Activated CD4-positive, CD25-positive, alpha-beta regulatory T cell (primary cell): ENCODE results near the gene TGM1.
"Not testable (repeated sequence)": the region's sequence is repeated elsewhere in the genome, so short reads cannot be mapped to it uniquely, and the experiment has no call there.

Source experiments
- DNase-seq, 4 experiments: peaks; one replicate each; lab custom pipeline; 2025; lab: John Stamatoyannopoulos, UW

The TGM1 gene

DNA sequence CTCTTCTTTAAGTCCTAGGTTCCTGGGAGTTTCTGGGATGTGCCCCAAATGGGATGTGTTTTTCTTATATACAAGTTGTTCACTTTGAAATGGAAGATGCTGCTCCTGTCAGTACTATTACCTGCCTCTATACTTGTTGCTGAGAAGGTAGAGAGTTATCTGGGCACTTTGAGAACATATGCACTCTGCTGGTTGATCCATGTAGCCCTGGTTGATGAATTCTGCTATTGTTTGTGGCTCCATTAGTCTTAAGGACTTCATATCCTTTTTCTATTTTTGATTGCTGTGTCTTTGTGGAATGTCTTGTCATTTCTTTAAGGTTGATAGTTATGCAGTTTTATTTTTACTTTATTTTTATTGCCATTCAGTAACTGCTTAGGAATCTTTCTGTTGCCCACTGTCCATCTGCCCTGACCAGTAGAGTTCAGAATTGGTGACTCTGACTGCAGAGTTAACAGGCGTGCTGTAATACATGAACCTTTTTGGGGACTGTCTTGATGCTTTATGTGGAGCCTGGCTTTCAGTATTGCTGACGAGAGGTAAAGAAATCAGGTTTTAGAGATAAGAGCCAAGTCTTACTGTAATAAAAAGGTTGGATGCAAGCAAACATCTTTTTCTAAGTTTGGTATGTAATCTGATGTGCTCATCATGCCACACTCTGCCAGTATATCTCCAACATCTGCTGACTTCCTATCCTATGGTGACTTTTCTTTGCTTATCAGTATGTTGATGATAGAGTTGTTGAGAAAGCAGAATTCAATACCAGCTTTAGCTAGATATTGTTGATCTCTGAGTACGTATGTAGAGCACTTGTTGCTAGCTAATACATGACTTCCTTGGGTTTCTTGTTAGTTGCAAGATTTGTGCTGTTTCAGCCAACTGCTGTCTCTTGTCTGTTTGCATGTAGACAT, 28.6 kb downstream of the TGM1 start:
- no peak for DNase-seq

DNA sequence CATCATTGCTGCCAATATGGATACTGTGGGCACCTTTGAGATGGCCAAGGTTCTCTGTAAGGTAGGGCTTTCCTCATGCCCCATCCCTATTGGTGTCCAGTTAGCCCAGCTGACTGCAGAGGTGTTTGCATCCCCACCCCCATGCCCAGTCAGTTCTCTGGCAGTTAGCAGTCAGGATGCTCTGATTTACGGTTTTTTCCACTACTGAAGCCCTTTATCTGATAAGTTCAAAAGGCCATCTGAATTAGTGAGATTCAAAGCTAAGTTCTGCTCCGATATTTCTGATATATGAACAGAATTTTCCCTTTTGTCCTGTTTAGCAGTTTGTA, 29.5 kb downstream of the TGM1 start:
- no peak for DNase-seq

DNA sequence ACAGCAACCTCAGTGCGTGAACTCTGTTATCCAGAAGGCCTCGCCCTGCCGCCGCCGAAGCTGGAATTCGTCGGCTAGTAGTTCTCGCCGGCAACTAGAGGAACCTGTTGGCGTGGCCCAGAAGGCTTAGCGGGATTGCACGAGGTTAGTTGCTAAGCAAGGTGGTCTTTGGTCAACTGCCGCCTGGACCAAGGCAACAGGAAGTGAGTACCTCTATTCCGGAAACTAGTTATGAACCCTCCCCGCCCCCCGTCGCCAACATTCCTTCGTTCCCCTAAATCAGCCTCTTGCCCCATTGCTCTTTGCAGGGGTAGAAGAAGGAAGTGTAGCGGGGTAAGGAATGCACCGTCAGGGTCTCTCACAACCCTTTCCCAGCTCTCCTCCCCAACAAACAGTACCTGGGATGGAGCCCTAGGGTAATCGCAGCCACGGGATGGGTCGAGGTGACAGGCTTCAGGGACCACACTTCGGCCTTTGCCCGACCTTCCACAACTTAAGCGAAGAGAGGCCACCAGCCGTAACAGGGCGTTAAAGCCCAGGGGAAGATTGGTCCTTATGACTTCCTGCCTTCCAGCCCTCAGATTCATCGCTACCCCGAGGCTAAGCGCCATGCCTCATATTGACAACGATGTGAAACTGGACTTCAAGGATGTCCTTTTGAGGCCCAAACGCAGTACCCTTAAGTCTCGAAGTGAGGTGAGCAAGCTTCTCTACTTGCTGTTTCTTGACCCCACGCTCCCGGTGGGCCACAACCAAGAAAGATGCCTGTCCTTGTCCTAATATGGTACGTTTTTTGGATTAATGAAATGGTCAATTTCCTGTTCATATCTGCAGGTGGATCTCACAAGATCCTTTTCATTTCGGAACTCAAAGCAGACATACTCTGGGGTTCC, 30.1 kb downstream of the TGM1 start, which contains the start of gene GMPR2:
TSS of gene GMPR2 (plus strand) at position 285 of the 893 bp plus-strand sequence. CDS start at position 610, 325 bp downstream.
- DNase-seq = no peak

DNA sequence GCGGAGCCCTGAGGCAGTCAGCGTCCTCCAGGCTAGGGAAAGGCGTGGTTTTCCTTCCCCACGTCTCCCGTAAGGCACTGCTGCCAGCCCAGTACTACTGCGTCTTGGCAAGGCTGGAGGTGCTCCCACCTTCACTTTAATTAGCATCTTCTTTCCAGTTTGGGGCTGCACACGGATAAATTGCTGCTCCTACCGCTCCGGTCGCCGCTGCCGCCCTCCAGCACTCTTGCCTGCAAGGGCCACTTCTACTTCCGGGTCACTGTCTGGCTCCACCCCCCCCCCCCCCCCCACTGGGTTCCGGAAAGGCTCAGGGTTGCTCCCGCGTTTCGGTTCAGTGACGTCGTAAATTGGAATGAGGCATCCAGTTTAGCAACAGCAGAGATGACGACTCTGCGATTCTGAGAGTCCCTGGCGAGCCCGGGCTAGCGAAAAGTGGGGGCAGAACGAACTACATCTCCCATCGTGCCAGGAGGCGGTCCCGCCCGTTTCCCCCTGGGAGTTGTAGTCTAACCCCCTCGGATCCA, 30.8 kb downstream of the TGM1 start, which contains the start of gene NEDD8:
TSS of gene NEDD8 (minus strand) at position 247 of the 524 bp plus-strand sequence. CDS start at position 147, 100 bp downstream.
- DNase-seq = peak; percentile 82 to 92 (median 89)

DNA sequence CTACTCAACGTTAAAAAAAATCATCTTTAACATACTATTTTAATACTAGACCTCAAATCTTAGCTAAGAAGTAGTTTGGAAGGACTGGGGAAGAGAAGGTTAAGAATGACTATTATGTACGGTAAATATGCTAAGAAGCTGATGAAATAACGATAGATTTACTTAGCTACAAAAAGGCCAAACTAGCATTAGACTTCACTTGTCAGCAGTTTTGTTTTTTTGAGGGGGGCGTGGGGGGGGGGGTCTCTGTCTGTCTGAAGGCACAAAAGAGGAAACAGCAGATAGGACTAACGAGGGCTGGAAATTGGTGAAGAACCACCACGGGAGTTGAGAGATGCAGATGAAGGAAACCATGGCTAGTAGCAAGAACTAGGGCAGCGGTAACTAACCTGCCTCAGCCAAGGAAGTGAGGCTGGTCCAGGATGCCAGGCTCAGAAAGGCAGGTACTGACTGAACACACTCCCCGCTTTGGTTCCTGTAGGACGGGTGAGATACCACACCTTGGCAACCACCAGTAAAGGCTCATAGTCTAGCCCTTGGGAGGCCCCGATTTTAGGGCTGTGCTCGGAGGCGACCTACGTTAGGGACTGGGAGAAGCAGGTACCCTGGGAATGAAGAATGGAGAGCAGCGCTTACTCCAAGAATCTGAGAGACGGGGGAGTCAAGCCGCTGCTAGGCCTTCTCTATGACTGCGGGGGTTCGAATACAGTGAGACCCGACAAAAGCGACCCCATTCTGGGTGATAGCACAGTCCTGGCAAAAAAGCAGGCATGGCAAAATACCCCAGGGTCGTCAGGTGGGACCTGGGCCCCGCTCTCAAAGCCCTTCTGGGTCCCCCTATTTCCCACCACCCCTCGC, 31.5 kb downstream of the TGM1 start:
- DNase-seq = no peak

DNA sequence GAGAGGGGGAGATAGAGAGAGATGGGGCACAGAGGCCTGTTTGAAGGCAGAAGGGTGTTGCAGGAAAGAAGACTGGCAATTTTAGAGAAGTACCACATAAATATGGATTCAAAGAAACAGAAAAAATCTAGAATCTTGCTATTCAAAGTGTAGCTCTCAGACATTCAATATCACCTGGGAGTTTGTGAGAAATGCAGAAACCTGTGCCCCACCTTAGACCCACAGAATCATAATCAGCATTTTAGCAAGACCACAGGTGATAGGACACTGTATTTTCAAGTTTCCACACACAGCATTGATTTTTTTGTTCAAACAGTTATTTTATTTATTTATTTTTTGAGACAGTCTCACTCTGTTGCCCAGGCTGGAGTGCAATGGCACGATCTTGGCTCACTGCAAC, 34.1 kb downstream of the TGM1 start:
- no peak for DNase-seq

DNA sequence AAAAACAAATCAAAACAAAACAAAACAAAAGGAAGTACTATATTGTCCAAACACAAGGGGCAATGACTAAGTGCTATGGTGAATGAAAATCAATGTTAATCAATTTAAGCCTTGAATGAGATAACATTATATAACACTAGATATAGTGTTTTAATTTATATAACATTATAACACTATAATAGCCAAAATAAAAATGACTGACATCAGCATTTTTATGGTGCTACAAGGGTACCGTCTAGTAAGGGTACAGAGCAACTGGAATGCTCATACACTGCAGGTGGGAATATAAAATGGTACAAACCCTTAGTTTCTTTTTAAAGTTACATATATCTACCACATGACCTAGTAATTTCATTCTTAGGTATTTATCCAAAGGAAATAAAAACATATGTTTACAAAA, 36.5 kb downstream of the TGM1 start:
- DNase-seq = no peak

DNA sequence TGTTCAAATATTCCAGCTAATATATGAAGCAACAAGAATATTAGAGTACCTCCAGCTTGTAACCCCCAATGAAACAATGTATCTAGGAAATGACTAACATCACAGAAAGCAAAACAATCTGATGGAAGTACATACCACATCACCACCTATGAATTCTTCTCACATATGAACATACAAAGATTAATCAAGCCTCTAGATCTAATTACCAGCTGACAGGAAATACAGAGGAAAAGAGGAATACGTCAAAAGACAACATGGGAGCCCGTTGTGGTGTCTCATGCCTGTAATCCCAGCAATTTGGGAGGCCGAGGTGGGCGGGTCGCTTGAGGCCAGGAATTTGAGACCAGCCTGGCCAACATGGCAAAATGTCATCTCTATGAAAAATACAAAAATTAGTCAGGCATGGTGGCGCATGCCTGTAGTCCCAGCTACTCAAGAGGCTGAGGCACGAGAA, 38.3 kb downstream of the TGM1 start:
- no peak for DNase-seq

DNA sequence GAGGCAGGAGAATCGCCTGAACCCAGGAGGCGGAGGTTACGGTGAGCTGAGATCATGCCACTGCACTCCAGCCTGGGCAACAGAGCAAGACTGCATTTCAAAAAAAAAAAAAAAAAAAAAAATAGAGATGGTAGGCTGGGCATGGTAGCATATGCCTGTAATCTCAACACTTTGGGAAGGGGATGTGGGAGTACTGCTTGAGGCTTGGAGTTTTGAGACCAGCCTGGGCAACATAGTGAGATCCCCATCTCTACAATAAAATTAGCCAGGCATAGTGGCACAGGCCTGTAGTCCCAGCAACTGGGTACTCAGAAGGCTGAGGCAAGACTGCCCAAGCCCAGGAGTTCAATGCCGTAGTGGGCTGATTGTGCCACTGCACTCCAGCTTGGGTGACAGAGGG, 40.0 kb downstream of the TGM1 start:
- not testable (repeated sequence) for DNase-seq

DNA sequence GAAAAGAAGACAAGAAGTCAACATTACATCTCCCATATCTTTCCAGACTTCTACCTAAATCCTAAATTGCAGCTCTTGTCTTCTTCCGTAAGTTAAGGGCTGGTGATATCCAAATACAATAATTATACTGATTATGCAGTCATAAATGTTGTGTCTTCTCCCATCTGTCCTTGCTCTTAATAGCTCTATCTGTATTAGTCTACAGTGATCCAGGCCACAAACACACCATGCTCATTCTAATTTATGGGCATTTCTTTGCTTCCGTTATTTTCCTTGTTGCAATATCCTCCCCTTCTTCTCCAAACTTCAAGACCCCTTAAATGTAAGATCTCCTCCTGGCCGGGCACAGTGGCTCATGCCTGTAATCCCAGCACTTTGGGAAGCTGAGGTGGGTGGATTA, 43.5 kb downstream of the TGM1 start:
- DNase-seq = no peak

DNA sequence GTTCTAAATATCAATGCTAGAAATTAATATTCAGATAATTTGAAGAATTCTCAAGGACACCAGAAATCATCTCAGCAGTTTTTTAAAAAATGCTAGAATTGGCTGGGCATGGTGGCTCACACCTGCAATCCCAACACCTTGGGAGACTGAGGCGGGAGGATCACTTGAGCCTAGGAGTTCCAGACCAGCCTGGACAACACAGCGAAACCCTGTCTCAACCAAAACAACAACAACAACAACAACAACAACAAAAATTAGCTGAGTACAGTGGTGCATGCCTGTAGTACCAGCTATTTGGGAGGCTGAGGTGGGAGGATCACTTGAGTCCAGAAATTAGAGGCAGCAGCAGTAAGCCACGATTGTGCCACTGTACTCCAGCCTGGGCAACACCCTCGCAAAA, 43.9 kb downstream of the TGM1 start:
- no peak for DNase-seq

DNA sequence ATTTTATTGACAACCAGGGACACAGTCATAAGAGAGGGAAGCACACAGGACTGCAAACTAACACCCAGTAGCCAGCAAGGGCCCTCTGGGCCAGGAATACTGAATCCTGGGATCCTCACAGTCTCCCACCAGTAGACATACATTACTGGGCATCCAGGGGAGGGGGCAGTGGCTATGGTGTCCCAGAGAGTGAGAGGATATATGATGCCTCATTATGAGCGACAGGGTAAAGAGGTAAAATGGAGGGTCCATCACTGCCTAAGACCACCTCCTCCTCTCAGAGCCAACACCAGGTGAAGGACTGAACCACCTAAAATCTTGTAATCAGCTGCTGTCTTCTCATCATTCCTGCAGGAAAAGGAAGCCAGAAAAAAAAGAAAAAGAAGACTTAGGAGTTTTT, 46.1 kb downstream of the TGM1 start:
- DNase-seq = not testable (repeated sequence)

DNA sequence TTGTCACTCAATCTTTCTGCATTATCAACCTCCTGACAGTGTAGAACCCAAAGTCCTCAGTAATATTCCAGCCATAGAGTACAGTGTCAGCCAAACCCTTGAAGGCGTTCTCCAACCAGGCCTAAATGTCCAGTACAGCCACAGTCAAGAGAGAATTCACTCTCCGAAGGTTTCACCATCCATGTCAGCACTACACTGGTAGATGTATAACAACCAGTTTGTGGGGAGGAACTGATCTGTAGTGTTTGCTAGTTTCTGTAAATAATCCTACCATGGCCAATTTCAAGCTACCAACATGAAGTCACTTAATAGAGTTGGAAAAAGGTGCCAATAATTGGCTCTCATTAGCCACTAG, 46.7 kb downstream of the TGM1 start:
- DNase-seq = no peak

DNA sequence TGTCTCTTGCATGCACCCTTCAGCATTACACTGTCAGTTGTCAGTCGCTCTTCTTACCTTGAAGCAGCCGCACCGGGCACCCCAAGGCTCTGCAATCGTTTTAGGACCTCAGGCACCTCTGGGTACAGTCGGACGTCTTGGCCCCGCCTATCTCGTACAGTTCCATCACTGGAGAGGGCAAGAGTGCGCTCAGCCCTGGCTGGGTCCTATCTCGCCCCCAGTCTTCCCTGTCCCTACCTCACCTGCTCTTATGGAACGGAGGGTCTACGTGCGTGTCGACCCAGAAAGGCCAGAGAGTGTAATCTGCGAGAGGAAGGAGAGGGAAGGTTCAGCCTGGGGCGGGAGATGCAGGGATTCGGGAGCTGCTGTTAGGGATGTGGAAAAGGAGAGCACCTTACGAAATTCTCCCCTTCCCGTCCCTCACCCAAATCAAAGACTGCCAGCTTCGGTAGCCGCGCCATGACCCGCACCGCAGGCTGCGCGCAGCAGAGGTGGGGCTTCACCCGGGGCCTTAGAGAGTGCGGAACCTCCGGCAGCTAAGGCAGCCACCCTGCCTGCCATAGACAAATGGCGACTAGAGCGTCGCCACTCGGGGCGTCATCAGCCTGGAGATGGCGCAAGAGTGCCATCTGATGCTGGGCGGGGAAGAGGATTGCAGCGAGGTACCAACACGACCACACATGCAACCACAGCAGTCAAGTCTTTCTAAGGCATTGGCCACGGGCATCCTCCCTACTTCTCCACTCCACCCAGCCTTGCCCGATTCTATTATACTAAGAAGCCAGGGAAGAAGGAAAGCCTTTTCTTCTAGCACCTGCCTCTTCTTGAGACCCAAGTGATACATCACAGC, 47.3 kb downstream of the TGM1 start, which contains the start of gene MDP1:
TSS of gene MDP1 (minus strand) at position 572 of the 850 bp plus-strand sequence. CDS start at position 461, 111 bp downstream.
- peak; percentile 59 to 76 (median 66) for DNase-seq

DNA sequence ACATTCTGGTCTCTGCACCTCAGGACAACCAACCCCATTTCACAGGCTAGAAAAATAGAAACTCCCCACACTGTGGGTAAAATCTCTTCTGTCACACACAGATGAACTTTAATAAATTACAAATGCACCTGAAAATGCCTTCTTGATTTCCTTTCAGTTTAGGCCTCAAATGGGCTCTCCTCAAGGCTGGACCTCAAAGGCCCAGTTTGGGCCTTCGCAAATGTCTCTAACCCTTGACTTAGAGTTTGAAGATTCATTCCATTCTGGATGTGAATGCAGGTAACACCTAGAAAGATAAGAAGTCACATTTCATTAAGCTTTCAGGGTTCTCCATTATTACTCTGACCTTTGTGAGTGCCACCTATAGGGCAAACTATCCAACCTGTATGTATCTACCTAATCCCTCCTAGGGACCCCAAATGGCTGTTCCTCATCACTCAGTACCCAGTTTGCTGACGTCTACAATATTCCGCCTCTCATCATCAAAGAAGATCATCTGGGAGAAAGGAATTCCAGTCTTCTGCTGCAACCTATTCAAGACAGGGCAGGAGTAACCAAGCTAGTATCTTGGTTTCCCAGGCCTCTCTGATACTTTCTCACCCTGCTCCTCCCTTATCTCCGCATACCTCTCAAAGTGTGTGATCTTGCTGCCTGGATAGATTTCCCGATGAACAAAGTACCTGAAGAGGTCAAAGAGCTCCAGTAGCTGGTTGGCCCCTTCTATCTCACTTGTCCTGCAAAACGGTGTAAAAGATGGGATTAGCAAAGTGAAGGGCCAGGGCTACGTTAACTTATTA, 48.9 kb downstream of the TGM1 start:
- no peak for DNase-seq

DNA sequence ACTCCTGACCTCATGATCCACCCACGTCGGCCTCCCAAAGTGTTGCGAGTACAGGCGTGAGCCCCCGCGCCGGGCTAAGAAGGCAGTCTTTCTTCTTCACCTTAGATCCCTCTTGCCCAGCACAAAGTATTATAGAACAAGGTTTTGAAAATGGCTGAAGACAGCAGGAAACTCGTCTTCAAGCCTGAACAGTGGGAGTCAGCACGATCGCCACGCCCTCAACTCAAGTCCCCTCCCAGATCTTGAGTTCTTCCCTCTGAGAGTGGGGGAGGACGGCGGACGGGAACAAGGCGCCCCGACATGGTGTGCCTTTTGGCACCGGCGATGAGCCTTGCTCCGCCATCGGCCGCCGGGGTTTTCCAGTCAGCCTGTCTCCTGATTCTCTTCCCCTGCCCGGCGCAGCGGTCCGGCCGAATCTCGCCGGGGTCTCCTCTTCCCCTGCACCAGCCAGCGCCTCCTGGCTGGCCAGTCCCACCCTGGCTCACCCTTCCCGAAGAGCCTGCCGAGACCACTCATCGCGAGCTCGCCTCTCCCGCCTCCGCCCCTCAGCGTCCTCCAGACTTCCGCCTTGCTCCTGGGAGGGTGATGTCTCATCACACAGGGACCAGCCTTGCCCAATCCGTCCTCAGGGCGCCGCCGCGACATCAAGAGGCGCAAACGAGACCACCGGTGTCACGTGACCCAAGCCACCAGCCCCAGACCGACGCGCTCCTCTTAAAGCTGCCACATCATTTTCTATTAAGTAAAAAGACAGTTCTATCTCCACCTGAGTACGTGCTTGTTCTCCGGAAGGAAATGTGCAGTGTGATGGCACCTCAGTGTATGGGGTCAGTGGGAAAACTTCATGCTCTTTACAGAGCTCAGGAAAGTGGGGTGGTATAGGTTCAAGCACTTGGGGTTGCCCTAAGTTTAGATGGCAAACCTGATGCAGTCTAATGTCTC, 49.8 kb downstream of the TGM1 start, which contains the start of gene CHMP4A:
TSS of gene CHMP4A (minus strand) at position 565 of the 942 bp plus-strand sequence. CDS start at position 516, 49 bp downstream.
- DNase-seq = peak; percentile 87 to 92 (median 90)

DNA sequence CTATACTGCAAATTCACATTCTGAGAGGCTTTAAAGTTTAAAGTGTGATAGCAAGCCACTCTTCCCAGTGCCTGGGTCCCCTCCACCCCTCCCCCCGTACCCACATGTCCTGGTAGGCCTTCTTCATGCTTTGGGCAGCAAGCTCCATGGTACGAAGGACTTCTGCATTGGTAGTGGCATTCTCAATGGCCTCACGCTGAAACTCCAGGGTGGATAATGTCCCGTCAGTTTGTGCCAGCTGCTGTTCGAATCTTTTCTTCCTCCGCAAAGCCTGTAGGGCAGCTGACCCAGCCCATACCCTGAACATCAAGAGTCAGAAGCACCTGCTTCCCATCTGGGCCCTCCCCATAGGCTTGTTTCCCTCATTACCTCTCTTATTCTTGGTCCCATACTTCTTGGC, 51.7 kb downstream of the TGM1 start:
- DNase-seq = no peak

DNA sequence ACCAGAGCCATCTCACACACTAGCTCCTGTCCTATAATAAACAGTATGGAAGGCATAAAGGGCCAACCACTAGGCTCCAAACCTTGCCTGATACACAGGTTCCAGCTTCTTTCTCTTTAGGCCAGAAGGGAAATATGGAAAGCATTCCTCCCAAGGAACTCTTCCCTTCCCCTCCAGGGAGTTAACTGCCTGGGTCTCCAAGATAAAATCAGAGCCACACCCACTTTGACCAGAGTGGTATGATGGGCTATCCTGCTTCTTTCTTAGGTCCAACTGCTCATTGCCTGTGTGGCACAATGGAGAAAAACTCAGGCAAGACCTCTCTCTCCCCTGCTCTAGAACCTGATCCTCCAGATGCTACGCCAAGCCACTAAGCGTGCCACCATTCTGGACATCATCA, 55.4 kb downstream of the TGM1 start:
- no peak for DNase-seq
